HepG2 (cell line): ENCODE results near the gene EPN3. TPM values are rescaled to one million over a fixed set of nuclear protein-coding genes. Genes with fewer than 3 reads are reported as not detected.

ENCODE experiments used
- ADNP ChIP-seq: sonication (generic); formaldehyde crosslinking; IDR thresholded peaks from 2 replicates; pipeline ENCODE4 v1.4.0; 2020; ENCODE audit warnings: missing genetic modification reagents
- DPF2 ChIP-seq: sonication (generic); formaldehyde crosslinking; IDR thresholded peaks from 2 replicates; pipeline ENCODE4 v1.4.0; 2020; ENCODE audit warnings: mild to moderate bottlenecking, low read depth, missing genetic modification reagents, borderline replicate concordance
- EEA1 ChIP-seq: sonication (generic); formaldehyde crosslinking; IDR thresholded peaks from 2 replicates; pipeline ENCODE4 v1.5.1; 2020; ENCODE audit warnings: mild to moderate bottlenecking, missing genetic modification reagents, borderline replicate concordance
- KAT7 ChIP-seq: IDR thresholded peaks from 2 replicates; pipeline ENCODE4 v1.6.1; 2018; ENCODE audit warnings: borderline replicate concordance, missing compliant biosample characterization
- PLRG1 ChIP-seq: fragments of 450-650 bp; conservative IDR thresholded peaks from 2 replicates; pipeline ENCODE4 v1.6.1; 2016
- SMAD1 ChIP-seq: sonication (generic); formaldehyde crosslinking; IDR thresholded peaks from 2 replicates; pipeline ENCODE4 v1.4.0; 2020; ENCODE audit warnings: missing genetic modification reagents, low read depth, mild to moderate bottlenecking, borderline replicate concordance
- SRF ChIP-seq: IDR thresholded peaks from 2 replicates; pipeline ENCODE4 v1.6.1; 2011; ENCODE audit warnings: mild to moderate bottlenecking, low read depth, low read length, moderate library complexity
- ZNF124 ChIP-seq: sonication (generic); formaldehyde crosslinking; IDR thresholded peaks from 2 replicates; pipeline ENCODE4 v1.4.0; 2020; ENCODE audit warnings: missing genetic modification reagents
- ZNF484 ChIP-seq: sonication (generic); formaldehyde crosslinking; IDR thresholded peaks from 2 replicates; pipeline ENCODE4 v1.5.1; 2020; ENCODE audit warnings: mild to moderate bottlenecking, low read depth, missing genetic modification reagents, borderline replicate concordance
- ZNF589 ChIP-seq: sonication (generic); formaldehyde crosslinking; conservative IDR thresholded peaks from 2 replicates; pipeline ENCODE4 v1.8.0; 2022; ENCODE audit warnings: mild to moderate bottlenecking, moderate library complexity, missing genetic modification reagents
- ZNF746 ChIP-seq: sonication (generic); formaldehyde crosslinking; IDR thresholded peaks from 2 replicates; pipeline ENCODE4 v1.8.0; 2022; ENCODE audit warnings: mild to moderate bottlenecking, missing genetic modification reagents
- polyA plus RNA-seq, 8 experiments: library from polyadenylated mRNA; depleted of rRNA in 3 of 8; stranded (reverse) in 7 of 8; unstranded in 1 of 8; fragments of >200 nt; fragmentation: Illumina TruSeq in 4 of 8; extraction: Trizol in 4 of 8; gene quantifications; 2 replicates each; pipeline versions ENCODE4 v1.2.1 to v1.2.3, GENCODE V29; 2011 to 2016; ENCODE audit warnings: low read depth in 4 of 8, missing spikeins in 1 of 8, mixed read lengths in 1 of 8; ENCODE audit not compliant: insufficient read depth in 1 of 8
- total RNA-seq, 5 experiments: library from RNA; depleted of rRNA; stranded (reverse); fragments of >200 nt; fragmentation: Illumina TruSeq; extraction: Trizol; gene quantifications; 2 replicates each; pipeline ENCODE4 v1.2.3, GENCODE V29; 2016; ENCODE audit warnings: low read depth in 1 of 5
- TF ChIP-seq, protein P1 (sequence below), 2 experiments: fragments of 450-650 bp in 1 of 2; sonication (generic) in 1 of 2; formaldehyde crosslinking in 1 of 2; IDR thresholded peaks; 2 replicates each; pipeline versions ENCODE4 v1.6.1 to v1.8.0; 2016 to 2022; ENCODE audit warnings: antibody characterized with exemption in 1 of 2, mild to moderate bottlenecking in 1 of 2, missing genetic modification reagents in 1 of 2
- TF ChIP-seq, protein P2 (sequence below): sonication (generic); formaldehyde crosslinking; IDR thresholded peaks from 2 replicates; pipeline ENCODE4 v1.8.0; 2023; ENCODE audit warnings: mild to moderate bottlenecking, missing genetic modification reagents
- TF ChIP-seq, protein P3 (sequence below): sonication (generic); formaldehyde crosslinking; IDR thresholded peaks from 2 replicates; pipeline ENCODE4 v1.8.1; 2022; ENCODE audit warnings: low read depth, mild to moderate bottlenecking, missing genetic modification reagents

The EPN3 gene
- total and polyA plus RNA-seq, 2 of the 13 experiments (the other 11 are each of a cell fraction or from before 2014, with no cell fraction given) = 0.11 to 0.95 TPM

DNA sequence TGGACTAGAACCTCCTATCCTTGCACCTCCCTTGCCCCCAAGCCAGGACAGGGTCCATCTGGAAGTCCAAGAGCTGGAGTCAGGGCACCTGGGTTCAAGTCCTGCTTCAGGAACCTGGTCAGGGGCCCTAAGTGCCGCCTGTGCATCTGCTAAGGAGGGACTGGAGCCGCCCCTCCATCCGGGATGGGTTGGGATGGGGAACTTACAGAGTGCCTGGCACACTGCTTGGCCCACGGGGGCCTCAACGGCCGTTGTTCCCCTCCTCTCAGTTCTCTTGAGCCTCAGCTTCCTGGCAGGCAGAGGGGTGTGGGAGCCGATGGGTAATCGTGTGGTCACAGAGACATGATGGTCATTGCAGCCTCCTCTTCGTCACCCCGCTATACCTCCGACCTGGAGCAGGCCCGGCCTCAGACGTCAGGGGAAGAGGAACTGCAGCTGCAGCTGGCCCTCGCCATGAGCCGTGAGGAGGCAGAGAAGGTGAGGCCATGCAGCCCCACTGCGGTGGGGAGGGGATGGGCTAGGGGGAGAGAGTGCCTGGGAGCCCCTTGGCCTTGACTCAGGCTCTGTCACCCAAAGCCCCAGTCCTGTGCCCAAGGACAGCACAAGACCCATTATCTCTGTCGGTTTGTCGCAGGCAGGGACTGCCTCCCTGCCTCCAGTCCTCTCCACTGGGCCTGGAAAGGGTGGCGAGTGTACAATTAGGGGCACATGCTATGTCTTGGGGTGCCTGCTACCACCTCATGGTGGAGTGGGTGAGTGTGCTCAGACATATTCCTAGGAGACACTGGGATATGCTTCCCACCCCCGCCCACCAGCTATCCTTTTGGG, 5.4 kb downstream of the EPN3 start (continued):
- TF ChIP-seq, protein P1, sequence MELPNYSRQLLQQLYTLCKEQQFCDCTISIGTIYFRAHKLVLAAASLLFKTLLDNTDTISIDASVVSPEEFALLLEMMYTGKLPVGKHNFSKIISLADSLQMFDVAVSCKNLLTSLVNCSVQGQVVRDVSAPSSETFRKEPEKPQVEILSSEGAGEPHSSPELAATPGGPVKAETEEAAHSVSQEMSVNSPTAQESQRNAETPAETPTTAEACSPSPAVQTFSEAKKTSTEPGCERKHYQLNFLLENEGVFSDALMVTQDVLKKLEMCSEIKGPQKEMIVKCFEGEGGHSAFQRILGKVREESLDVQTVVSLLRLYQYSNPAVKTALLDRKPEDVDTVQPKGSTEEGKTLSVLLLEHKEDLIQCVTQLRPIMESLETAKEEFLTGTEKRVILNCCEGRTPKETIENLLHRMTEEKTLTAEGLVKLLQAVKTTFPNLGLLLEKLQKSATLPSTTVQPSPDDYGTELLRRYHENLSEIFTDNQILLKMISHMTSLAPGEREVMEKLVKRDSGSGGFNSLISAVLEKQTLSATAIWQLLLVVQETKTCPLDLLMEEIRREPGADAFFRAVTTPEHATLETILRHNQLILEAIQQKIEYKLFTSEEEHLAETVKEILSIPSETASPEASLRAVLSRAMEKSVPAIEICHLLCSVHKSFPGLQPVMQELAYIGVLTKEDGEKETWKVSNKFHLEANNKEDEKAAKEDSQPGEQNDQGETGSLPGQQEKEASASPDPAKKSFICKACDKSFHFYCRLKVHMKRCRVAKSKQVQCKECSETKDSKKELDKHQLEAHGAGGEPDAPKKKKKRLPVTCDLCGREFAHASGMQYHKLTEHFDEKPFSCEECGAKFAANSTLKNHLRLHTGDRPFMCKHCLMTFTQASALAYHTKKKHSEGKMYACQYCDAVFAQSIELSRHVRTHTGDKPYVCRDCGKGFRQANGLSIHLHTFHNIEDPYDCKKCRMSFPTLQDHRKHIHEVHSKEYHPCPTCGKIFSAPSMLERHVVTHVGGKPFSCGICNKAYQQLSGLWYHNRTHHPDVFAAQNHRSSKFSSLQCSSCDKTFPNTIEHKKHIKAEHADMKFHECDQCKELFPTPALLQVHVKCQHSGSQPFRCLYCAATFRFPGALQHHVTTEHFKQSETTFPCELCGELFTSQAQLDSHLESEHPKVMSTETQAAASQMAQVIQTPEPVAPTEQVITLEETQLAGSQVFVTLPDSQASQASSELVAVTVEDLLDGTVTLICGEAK (IDR thresholded peaks at IDR 0.05) = no peak
- TF ChIP-seq, protein P1 (CRISPR knock-in tag; IDR thresholded peaks at IDR 0.05) = no peak
- TF ChIP-seq, protein P2, sequence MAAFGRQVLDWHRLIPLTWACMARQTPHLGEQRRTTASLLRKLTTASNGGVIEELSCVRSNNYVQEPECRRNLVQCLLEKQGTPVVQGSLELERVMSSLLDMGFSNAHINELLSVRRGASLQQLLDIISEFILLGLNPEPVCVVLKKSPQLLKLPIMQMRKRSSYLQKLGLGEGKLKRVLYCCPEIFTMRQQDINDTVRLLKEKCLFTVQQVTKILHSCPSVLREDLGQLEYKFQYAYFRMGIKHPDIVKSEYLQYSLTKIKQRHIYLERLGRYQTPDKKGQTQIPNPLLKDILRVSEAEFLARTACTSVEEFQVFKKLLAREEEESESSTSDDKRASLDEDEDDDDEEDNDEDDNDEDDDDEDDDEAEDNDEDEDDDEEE (CRISPR knock-in tag) = no peak
- TF ChIP-seq, protein P3, sequence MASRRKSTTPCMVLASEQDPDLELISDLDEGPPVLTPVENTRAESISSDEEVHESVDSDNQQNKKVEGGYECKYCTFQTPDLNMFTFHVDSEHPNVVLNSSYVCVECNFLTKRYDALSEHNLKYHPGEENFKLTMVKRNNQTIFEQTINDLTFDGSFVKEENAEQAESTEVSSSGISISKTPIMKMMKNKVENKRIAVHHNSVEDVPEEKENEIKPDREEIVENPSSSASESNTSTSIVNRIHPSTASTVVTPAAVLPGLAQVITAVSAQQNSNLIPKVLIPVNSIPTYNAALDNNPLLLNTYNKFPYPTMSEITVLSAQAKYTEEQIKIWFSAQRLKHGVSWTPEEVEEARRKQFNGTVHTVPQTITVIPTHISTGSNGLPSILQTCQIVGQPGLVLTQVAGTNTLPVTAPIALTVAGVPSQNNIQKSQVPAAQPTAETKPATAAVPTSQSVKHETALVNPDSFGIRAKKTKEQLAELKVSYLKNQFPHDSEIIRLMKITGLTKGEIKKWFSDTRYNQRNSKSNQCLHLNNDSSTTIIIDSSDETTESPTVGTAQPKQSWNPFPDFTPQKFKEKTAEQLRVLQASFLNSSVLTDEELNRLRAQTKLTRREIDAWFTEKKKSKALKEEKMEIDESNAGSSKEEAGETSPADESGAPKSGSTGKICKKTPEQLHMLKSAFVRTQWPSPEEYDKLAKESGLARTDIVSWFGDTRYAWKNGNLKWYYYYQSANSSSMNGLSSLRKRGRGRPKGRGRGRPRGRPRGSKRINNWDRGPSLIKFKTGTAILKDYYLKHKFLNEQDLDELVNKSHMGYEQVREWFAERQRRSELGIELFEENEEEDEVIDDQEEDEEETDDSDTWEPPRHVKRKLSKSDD (CRISPR knock-in tag) = 0 out of 2 replicates have a peak, but pooled peaks have one; percentile 21
- TF ChIP-seq EEA1 (CRISPR knock-in tag) = no peak
- TF ChIP-seq ZNF124 (CRISPR knock-in tag) = no peak
- no peak for TF ChIP-seq KAT7 (CRISPR knock-in tag)
- TF ChIP-seq DPF2 (CRISPR knock-in tag) = peak; percentile 50; the same call in 1 of the 2 replicates
- TF ChIP-seq ZNF589 (CRISPR knock-in tag) = no peak
- no peak for TF ChIP-seq PLRG1
- no peak for TF ChIP-seq ZNF484 (CRISPR knock-in tag)
- no peak; the same call in 1 of the 2 replicates for TF ChIP-seq ZNF746
- no peak for TF ChIP-seq SRF
- no peak for TF ChIP-seq SMAD1 (CRISPR knock-in tag)
- no peak for TF ChIP-seq ADNP (CRISPR knock-in tag)
